ENCODE results near the gene BHLHA9.
A peak's percentile ranks its signal among the peaks of the same experiment; 100 is the strongest.

BHLHA9 gene

DNA sequence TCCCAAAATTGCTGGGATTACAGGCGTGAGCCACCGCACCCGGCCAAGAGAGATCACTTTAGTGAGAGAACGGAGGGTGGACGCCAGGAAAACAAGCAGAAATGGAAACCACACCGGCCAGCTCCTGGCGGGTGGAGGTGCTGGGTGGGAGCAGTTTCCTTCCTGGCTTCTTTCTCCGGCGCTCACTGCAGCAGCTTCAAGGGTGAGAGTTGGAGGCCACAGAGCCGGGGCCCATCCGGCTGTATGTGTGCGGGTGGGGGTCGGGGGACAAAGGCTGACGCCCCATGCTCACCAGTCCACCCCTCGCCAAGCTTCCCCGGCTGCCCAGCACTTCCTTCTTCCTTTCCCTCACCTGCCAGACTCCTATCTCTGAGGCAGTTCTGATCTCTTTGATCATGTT, 13.5 kb upstream of the BHLHA9 start:
- DNase-seq: no peak

GRCh38 chr17:1260086-1260769, 10.0 kb upstream of the BHLHA9 start:
- DNase-seq: no peak

- no peak for DNase-seq
These were observed 9.5 kb upstream of the BHLHA9 start for GRCh38 chr17:1260770-1261161.

GRCh38 chr17:1264196-1264595, 6.0 kb upstream of the BHLHA9 start:
- DNase-seq: no peak

DNA sequence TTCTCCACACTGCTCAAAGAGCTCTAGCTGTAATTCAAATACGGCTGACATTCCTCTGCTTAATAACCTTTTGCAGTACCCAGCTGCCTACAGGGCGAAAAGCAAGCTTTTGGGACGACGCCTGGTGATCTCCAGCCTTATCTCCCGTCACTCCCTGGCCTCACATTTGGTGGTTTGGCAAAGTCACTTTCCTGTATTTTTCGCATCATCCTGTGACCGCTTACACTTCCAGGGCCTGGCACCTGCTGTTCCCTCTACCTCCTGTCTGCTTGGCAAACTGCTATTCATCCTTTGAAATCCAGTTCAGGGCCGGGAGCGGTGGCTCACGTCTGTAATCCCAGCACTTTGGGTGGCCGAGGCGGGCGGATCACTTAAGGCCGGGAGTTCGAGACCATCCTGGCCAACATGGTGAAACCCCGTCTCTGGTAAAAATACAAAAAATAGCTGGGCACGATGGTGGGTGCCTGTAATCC, 2.7 kb upstream of the BHLHA9 start:
- peak in 1 of 6 experiments; percentile 43 for DNase-seq

DNA sequence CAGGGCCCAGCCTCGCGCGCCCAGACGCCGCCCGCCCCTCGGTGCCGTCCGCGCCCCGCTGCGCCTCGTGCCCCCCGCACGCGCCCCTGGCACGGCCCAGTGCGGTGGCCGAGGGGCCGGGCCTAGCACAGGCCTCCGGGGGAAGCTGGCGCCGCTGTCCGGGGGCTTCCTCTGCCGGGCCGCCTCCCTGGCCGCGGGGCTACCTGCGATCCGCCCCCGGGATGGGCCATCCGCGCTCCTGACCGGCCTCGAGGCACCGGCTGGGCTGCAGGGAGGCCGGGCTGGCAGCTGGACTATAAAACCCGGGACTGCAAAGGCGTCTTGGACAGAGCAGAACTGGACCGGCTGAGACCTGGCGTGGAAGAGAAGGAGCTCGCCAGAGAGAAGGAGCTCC, 783 bp downstream of the BHLHA9 start:
- no peak for DNase-seq

GRCh38 chr17:1271441-1271840, 1.2 kb downstream of the BHLHA9 start:
- no peak for DNase-seq

GRCh38 chr17:1272701-1273100, 2.5 kb downstream of the BHLHA9 start:
- DNase-seq: no peak

DNA sequence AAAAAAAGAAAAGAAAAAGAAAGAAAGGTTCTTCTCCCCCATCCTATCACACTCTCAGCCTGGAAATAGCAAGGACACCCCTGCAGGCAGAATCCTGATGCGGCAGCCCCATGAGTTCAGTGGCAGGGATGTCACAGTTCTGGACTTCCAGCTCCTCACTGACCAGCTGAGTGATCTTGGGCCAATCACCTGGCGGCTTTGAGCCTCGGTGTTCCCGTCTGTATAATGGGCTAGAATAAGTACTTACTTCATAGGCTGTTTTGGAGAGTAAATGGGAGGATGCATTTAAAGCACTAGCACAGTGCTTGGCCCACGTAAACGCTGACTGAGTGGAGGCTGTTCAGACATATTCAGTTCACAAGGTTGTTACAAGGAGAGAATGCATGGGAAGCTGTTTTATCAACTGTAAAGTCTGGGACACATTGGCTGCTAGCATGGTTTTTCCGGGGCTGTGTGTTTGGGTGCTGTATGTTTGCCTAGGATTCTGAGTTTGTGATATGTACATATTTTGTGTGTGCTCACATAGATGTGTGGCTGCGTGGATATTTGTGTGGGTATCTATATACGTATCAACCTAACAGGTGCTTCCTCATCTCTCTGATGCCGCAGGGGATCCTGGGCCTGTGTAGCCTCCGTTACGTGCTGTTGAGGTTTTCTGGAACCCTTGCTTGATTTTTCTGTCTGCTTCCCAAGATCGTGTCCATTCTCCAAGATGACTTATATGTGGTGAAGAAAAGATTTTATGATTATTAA, 3.4 kb downstream of the BHLHA9 start:
- DNase-seq: no peak

GRCh38 chr17:1274245-1274608, 4.0 kb downstream of the BHLHA9 start:
- DNase-seq: no peak

GRCh38 chr17:1275205-1275961, 5.1 kb downstream of the BHLHA9 start:
- DNase-seq: no peak

DNA sequence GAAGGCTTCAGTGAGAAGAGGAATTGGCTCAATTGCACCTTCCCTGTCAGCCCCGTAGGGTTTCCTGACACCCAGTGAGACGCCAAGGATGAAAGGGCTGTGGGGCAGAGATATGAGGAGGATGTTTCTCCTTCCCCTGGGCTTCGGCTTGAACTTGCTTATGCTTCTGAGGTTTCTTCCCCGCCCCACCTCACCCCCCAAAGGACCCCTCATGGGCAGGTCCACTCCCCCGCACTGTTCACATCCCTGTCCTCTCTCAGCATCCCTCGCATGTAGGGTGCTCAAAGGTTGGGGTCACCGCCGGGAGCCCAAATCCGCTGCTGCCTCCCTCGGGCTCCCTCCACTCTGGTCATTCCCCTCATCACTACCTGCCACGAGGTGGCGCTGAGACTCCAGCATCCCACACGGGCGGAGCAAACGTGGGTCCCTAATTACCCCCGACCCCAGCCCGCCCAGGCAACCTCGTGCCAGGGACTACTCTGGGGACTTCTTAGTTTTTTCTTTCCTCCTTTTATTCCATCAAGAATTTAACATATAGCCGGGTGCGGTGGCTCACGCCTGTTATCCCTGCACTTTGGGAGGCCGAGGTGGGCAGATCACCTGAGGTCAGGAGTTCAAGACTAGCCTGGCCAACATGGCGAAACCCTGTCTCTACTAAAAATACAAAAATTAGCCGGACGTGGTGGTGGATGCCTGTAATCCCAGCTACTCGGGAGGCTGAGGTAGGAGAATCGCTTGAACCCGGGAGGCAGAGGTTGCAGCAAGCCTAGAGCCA, 5.9 kb downstream of the BHLHA9 start:
- peak; percentile 18 to 73 (median 66) for DNase-seq

DNA sequence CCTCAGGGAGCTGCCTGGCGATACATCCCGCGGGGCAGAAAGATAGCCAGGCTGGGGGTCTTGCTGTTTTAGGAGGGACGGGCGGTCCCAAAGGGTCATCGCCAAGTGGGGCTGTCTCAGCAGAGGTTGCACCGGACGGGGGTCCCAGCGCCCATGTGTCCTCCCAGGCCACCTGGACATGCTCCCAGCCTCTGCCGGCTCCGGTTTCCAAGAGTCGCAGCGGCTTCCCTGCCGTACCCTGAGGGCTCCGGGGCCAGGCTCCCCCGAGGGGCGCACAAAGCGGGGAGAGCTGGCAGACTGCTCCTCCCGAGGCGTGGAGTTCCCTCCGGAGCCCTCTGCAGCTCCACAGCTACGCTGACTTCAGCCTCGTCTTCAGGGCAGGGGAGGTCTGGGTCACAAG, 10.4 kb downstream of the BHLHA9 start:
- DNase-seq: no peak

DNA sequence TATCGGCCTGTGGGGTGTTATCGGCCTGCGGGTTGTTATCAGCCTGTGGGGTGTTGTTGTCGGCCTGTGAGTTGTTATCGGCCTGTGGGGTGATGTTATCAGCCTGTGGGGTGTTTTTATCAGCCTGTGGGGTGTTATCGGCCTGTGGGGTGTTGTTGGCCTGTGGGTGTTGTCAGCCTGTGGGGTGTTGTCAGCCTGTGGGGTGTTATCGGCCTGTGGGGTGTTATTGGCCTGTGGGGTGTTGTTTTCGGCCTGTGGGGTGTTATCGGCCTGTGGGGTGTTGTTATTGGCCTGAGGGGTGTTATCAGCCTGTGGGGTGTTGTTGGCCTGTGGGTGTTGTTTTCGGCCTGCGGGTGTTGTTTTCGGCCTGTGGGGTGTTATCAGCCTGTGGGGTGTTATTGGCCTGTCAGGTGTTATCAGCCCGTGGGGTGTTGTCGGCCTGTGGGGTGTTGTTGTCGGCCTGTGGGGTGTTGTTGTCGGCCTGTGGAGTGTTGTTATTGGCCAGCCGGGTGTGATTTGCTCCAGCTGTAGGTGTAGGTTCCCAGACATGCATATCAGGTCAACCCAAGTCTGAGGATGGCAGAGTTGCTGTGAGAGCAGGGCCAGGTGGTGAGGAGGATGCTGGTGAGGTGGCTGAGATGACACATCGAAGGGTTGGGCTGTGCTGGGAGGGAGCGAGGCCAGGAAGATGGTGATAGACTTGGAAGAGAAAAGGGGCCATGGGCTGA, 16.3 kb downstream of the BHLHA9 start:
- no peak for DNase-seq

DNA sequence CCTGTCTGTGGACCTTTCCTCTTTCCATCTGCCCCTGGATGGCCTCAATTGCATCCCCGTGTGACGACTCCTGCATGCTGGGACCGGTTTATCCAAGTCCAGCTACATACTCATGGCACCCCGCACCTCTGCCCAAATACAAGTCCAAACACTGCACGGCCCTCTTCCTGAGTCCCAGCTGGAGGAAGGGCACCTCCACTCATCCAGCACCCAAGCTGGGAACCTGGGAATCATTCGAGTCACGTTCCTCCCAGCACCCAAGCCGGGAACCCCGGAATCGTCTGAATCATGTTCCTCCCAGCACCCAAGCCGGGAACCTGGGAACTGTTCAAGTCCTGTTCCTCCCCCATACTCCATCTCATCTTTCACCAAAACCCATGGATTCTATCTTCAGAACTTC, 19.5 kb downstream of the BHLHA9 start:
- DNase-seq: no peak

- no peak for DNase-seq
These were observed 20.4 kb downstream of the BHLHA9 start for GRCh38 chr17:1290676-1291075.

- peak; percentile 65 to 94 (median 81) for DNase-seq
These were observed 24.0 kb downstream of the BHLHA9 start for GRCh38 chr17:1294157-1294717.

GRCh38 chr17:1298606-1299005, 28.4 kb downstream of the BHLHA9 start:
- peak; percentile 20 to 56 (median 38) for DNase-seq

DNA sequence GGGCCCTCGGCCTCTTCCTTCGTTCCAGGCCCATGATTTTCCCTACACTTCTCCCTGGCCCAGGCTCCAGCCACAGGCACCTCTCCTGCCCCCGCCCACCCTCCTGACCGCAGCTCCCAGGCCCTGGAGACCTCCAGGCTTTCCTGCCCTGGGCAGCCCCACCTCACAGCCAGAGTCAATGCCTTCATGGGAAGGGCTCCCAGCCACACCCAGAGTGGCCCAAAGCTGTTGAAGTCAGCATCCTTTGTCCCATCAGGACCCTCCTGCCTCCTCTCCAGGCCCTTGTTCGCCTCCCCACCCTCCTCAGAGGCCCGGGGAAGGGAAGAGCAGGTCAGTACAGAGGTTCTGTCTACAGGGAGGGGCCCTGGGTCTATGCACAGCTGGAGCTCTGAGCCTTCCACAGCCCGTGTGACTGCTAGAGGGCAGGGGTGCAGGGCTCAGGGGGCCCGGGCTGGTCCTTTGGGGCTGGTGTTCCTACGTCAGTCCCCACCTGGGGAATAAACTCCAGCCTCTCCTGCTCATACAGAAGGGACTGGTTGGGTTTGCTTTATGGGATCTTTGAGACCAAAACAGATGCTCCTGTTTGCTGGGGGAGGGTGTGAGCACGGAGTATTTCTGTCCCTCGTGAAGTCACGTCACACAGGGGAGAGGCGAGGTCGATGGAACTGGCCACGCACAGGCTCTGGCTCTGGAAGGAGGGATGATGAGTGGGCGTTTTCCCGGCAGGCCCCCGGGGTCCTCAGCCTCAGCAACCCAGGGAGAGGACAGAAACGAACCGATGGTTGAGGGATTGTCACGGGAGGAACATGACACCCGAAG, 29.5 kb downstream of the BHLHA9 start:
- no peak for DNase-seq

GRCh38 chr17:1300371-1300905, 30.2 kb downstream of the BHLHA9 start:
- no peak for DNase-seq

GRCh38 chr17:1301546-1301945, 31.3 kb downstream of the BHLHA9 start:
- no peak for DNase-seq

Data from stimulated activated naive CD4-positive, alpha-beta T cell (primary cell).